Fibroblast of lung (primary cell): ENCODE results near the gene ADARB1. TPM values are rescaled to one million over a fixed set of nuclear protein-coding genes. Genes with fewer than 3 reads are reported as not detected.

Experiments used
- DNase-seq, 2 donors: peaks; one replicate each; pipeline versions ENCODE4 v3.0.0 to v3.0.0-alpha.2; 2010; ENCODE audit warnings: low read depth in 2 of 2
- H2AFZ ChIP-seq: 2 replicates; pipeline ENCODE4 v1.5.1; 2012; ENCODE audit warnings: low read length, control low read depth, inconsistent platforms
- H3K27ac ChIP-seq: 2 replicates; pipeline ENCODE4 v1.5.1; 2011; ENCODE audit warnings: low read length, control low read depth; ENCODE audit not compliant: insufficient read depth
- H3K27me3 ChIP-seq: 2 replicates; pipeline ENCODE4 v1.5.1; 2011; ENCODE audit warnings: mild to moderate bottlenecking, low read length; ENCODE audit not compliant: control insufficient read depth, insufficient read depth
- H3K36me3 ChIP-seq: 2 replicates; pipeline ENCODE4 v1.5.1; 2011; ENCODE audit warnings: low read length; ENCODE audit not compliant: control insufficient read depth, insufficient read depth
- H3K4me1 ChIP-seq: 2 replicates; pipeline ENCODE4 v1.5.1; 2011; ENCODE audit warnings: low read length; ENCODE audit not compliant: control insufficient read depth, insufficient read depth; ENCODE audit errors: extremely low read depth
- H3K4me2 ChIP-seq: 2 replicates; pipeline ENCODE4 v1.5.1; 2011; ENCODE audit warnings: low read length, control low read depth; ENCODE audit not compliant: insufficient read depth; ENCODE audit errors: extremely low read depth
- H3K4me3 ChIP-seq, 4 experiments: fragments of 200-600 bp in 1 of 4; sonication (generic) in 1 of 4; replicated peaks in 1 of 4; 2 replicates each; pipeline ENCODE4 v1.5.1; 2011 to 2016; ENCODE audit warnings: low read length in 4 of 4, low read depth in 3 of 4, mild to moderate bottlenecking in 3 of 4, control low read depth in 2 of 4, inconsistent platforms in 1 of 4, mixed read lengths in 1 of 4; ENCODE audit not compliant: insufficient read depth in 1 of 4; ENCODE audit errors: control extremely low read depth in 1 of 4
- H3K79me2 ChIP-seq: 2 replicates; pipeline ENCODE4 v1.5.1; 2012; ENCODE audit warnings: mild to moderate bottlenecking, low read length, inconsistent platforms; ENCODE audit not compliant: control insufficient read depth, insufficient read depth
- H3K9ac ChIP-seq: 2 replicates; pipeline ENCODE4 v1.5.1; 2011; ENCODE audit warnings: mild to moderate bottlenecking, low read length, control low read depth; ENCODE audit not compliant: insufficient read depth
- H3K9me3 ChIP-seq: 2 replicates; pipeline ENCODE4 v1.5.1; 2012; ENCODE audit warnings: low read depth, low read length; ENCODE audit not compliant: control insufficient read depth, insufficient read depth
- H4K20me1 ChIP-seq: 2 replicates; pipeline ENCODE4 v1.5.1; 2011; ENCODE audit warnings: low read length; ENCODE audit not compliant: control insufficient read depth, insufficient read depth; ENCODE audit errors: extremely low read depth
- CTCF ChIP-seq, 2 donors: IDR thresholded peaks in 1 of 2; conservative IDR thresholded peaks in 1 of 2; 1 replicate in 1 of 2; 2 replicates in 1 of 2; pipeline ENCODE4 v1.5.1; 2011 to 2012; ENCODE audit warnings: low read length in 2 of 2, control low read depth in 1 of 2, inconsistent platforms in 1 of 2, low read depth in 1 of 2, mild to moderate bottlenecking in 1 of 2
- EZH2 ChIP-seq: IDR thresholded peaks from 2 replicates; pipeline ENCODE4 v1.5.1; 2012; ENCODE audit warnings: low read length, control low read depth, mild to moderate bottlenecking; ENCODE audit errors: missing control alignments
- polyA plus RNA-seq, 2 donors: library from polyadenylated mRNA; depleted of rRNA in 1 of 2; stranded (reverse) in 1 of 2; unstranded in 1 of 2; fragments of >200 nt; gene quantifications; 2 replicates each; pipeline ENCODE4 v1.2.1, GENCODE V29; 2011 to 2012; ENCODE audit warnings: missing spikeins in 1 of 2
- total RNA-seq: library from RNA; depleted of rRNA; stranded (reverse); fragments of >200 nt; gene quantifications from 2 replicates; pipeline ENCODE4 v1.2.1, GENCODE V29; 2014

Gene ADARB1
- total and polyA plus RNA-seq, 2 donors (not counting 1 experiment from before 2014, with no cell fraction given), result 20.2 to 25.3 TPM

DNA sequence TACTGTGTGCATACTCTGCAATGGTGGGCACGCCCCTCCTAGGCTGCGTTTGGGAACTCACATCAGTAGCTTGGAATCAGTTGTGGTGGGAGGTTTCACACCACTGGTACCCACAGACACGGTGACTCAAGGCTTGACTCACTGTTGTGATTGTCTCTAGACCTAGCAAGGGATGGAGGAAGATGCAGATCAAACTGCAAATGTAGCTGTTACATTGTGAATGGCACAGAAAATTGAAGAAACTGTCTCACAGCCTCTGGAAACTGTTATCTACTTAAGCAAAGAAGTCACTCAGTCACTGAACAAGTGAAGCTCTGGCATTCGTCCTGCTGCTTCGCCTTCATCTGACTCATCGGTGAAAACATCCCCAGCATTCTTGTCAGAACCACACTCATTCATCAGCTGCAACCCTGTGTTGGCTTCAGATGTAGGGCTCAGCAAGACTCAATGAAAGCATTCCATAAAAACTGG, 153.8 kb downstream of the ADARB1 start:
- Histone ChIP-seq H3K79me2 (no peaks in the 10 kb centered on the region), H3K4me1 (peaks cover 11% of the 10 kb centered on the region), H3K27ac (peak overlapping the region; percentile 8), H3K4me3 (no peak overlapping the region), H4K20me1 (no peaks in the 10 kb centered on the region), H3K4me2 (peak overlapping the region; percentile 52), H3K9ac (no peak overlapping the region), H3K36me3 (no peaks in the 10 kb centered on the region), H3K9me3 (no peaks in the 10 kb centered on the region), H3K27me3 (peaks cover 22% of the 10 kb centered on the region), H2AFZ (no peak overlapping the region)
- DNase-seq, result peak; percentile 97 to 99
- no peak for TF ChIP-seq CTCF (conservative IDR thresholded peaks at IDR 0.05 in 1 of 2, IDR thresholded peaks at IDR 0.05 in 1 of 2; ENCODE audit: low read depth in 1 of 2, low read length in 2 of 2)
- TF ChIP-seq EZH2, result no peak

DNA sequence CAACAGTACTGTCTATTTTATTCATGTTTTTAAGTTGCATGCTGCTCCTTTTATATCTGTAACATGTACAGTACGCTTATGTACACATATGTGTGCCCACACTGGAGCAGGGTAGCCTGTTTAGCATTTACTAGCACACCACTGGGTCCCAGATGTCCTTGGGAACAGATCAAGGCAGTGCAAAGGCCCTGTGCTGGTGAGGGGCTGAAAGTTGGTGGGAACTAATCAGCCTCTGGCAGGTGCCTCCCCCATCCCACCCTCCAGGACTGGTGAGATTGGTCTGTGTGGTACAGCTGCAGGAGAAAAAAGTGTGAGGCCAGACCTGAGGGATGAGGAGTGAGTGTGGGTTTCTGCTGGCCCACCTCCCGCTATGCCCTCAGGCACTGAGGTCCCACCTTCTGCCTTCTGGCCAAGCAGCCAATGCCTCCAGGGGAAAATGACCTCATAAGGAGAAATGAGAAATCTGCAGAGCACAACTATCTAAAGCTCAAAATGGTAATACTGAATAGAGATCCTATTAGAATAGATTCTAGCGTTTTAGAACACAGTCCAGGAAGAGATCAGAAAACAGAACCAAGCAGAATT, 154.4 kb downstream of the ADARB1 start:
- Histone ChIP-seq H3K27me3 (peaks cover 22% of the 10 kb centered on the region), H3K9ac (no peak overlapping the region), H3K9me3 (no peaks in the 10 kb centered on the region), H4K20me1 (no peaks in the 10 kb centered on the region), H2AFZ (no peak overlapping the region), H3K27ac (no peak overlapping the region), H3K4me3 (no peak overlapping the region), H3K4me2 (peak overlapping the region; percentile 52), H3K4me1 (peaks cover 11% of the 10 kb centered on the region), H3K79me2 (no peaks in the 10 kb centered on the region), H3K36me3 (no peaks in the 10 kb centered on the region)
- DNase-seq, result peak in 1 of 2 donors; percentile 30
- no peak for TF ChIP-seq EZH2
- no peak for TF ChIP-seq CTCF (conservative IDR thresholded peaks at IDR 0.05 in 1 of 2, IDR thresholded peaks at IDR 0.05 in 1 of 2; ENCODE audit: low read depth in 1 of 2, low read length in 2 of 2)

DNA sequence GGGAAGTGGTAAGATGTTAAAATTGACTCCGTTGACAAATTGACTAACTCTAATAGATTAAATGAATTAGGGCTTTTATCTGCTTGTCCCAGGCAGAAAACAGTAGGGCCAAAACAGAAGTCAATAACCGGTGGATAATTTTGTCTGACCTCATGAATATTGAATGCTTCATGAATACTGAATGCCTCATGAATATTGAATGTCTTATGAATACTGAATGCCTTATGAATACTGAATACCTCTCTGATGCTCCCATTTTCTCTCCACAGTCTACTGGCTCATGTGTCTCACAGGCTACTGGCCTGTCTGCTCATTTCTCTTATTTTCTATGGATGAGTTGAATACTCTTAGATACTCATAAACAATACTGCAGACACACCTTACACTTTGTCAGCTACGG, 157.3 kb downstream of the ADARB1 start:
- Histone ChIP-seq H3K79me2 (no peaks in the 10 kb centered on the region), H3K9ac (no peak overlapping the region), H3K27me3 (peaks cover 30% of the 10 kb centered on the region), H3K4me2 (no peak overlapping the region), H2AFZ (no peak overlapping the region), H3K4me3 (no peak overlapping the region), H3K9me3 (no peaks in the 10 kb centered on the region), H3K36me3 (no peaks in the 10 kb centered on the region), H3K4me1 (peaks cover 11% of the 10 kb centered on the region), H4K20me1 (no peaks in the 10 kb centered on the region), H3K27ac (no peak overlapping the region)
- TF ChIP-seq EZH2 (no peak), CTCF (conservative IDR thresholded peaks at IDR 0.05 in 1 of 2, IDR thresholded peaks at IDR 0.05 in 1 of 2; ENCODE audit: low read depth in 1 of 2, low read length in 2 of 2) (no peak)
- no peak for DNase-seq
